ENCODE data around the gene NTN1. TPM values are rescaled to one million over a fixed set of nuclear protein-coding genes. Genes with fewer than 3 reads are reported as not detected.

The NTN1 gene
- polyA plus RNA-seq, 1 donor from 2014 or later = 16.2 TPM

GRCh38 chr17:9242497-9242881, 221.2 kb downstream of the NTN1 start:
- Histone ChIP-seq H2AFZ (ENCODE audit: low read depth, low read length) (no peak overlapping the region), H3K4me2 (ENCODE audit: low read length) (no peak overlapping the region), H3K9me3 (ENCODE audit: low read length) (no peaks in the 10 kb centered on the region), H3K36me3 (ENCODE audit: insufficient read depth, low read length) (no peaks in the 10 kb centered on the region), H4K20me1 (ENCODE audit: insufficient read depth) (no peaks in the 10 kb centered on the region), H3K9me2 (ENCODE audit: insufficient read depth, low read length) (no peaks in the 10 kb centered on the region), H3K27me3 (ENCODE audit: insufficient read depth, low read depth, low read length) (no peaks in the 10 kb centered on the region), H3K4me3 (ENCODE audit: low read length) (no peak overlapping the region), H3K9ac (ENCODE audit: low read length) (no peak overlapping the region), H3K79me2 (replicated peaks; ENCODE audit: insufficient read depth, low read length) (no peaks in the 10 kb centered on the region), H3F3A (ENCODE audit: insufficient read depth, low read length, poor library complexity, severe bottlenecking) (no peaks in the 10 kb centered on the region), H3K27ac (ENCODE audit: low read length) (no peak overlapping the region)
- TF ChIP-seq EP300 (conservative IDR thresholded peaks at IDR 0.05; ENCODE audit: poor library complexity, severe bottlenecking) (no peak), POLR2AphosphoS5 (IDR thresholded peaks at IDR 0.05) (no peak), RAD21 (conservative IDR thresholded peaks at IDR 0.05) (no peak), SMC3 (conservative IDR thresholded peaks at IDR 0.05; ENCODE audit: poor library complexity) (no peak), MXI1 (conservative IDR thresholded peaks at IDR 0.05; ENCODE audit: poor library complexity, severe bottlenecking) (no peak), TAF1 (IDR thresholded peaks at IDR 0.05; ENCODE audit: low read depth) (no peak), CTCF (IDR thresholded peaks at IDR 0.05; ENCODE audit: poor library complexity, severe bottlenecking) (no peak), REST (IDR thresholded peaks at IDR 0.05; ENCODE audit: borderline replicate concordance) (no peak)

GRCh38 chr17:9242983-9243382, 221.7 kb downstream of the NTN1 start:
- Histone ChIP-seq H3K9me2 (ENCODE audit: insufficient read depth, low read length) (no peaks in the 10 kb centered on the region), H3K9ac (ENCODE audit: low read length) (no peak overlapping the region), H3K79me2 (replicated peaks; ENCODE audit: insufficient read depth, low read length) (no peaks in the 10 kb centered on the region), H4K20me1 (ENCODE audit: insufficient read depth) (no peaks in the 10 kb centered on the region), H3K9me3 (ENCODE audit: low read length) (no peaks in the 10 kb centered on the region), H3K27ac (ENCODE audit: low read length) (no peak overlapping the region), H3K27me3 (ENCODE audit: insufficient read depth, low read depth, low read length) (no peaks in the 10 kb centered on the region), H3K4me3 (ENCODE audit: low read length) (no peak overlapping the region), H3K36me3 (ENCODE audit: insufficient read depth, low read length) (no peaks in the 10 kb centered on the region), H3K4me2 (ENCODE audit: low read length) (no peak overlapping the region), H2AFZ (ENCODE audit: low read depth, low read length) (no peak overlapping the region), H3F3A (ENCODE audit: insufficient read depth, low read length, poor library complexity, severe bottlenecking) (no peaks in the 10 kb centered on the region)
- no peak for TF ChIP-seq TAF1 (IDR thresholded peaks at IDR 0.05; ENCODE audit: low read depth)
- no peak for TF ChIP-seq EZH2 (IDR thresholded peaks at IDR 0.05; ENCODE audit: borderline replicate concordance, insufficient read depth, low read length, poor library complexity, severe bottlenecking)
- no peak for TF ChIP-seq MXI1 (conservative IDR thresholded peaks at IDR 0.05; ENCODE audit: poor library complexity, severe bottlenecking)
- TF ChIP-seq RAD21 (conservative IDR thresholded peaks at IDR 0.05) = no peak
- TF ChIP-seq REST (IDR thresholded peaks at IDR 0.05; ENCODE audit: borderline replicate concordance) = no peak
- no peak for TF ChIP-seq POLR2AphosphoS5 (IDR thresholded peaks at IDR 0.05)
- no peak for TF ChIP-seq CTCF (IDR thresholded peaks at IDR 0.05; ENCODE audit: poor library complexity, severe bottlenecking)
- no peak for TF ChIP-seq SMC3 (conservative IDR thresholded peaks at IDR 0.05; ENCODE audit: poor library complexity)
- no peak for TF ChIP-seq EP300 (conservative IDR thresholded peaks at IDR 0.05; ENCODE audit: poor library complexity, severe bottlenecking)

Data from neural cell (in vitro differentiated cells).